Heart left ventricle (tissue), 16 donors: ENCODE results near the gene ASTN2. TPM values are rescaled to one million over a fixed set of nuclear protein-coding genes. Genes with fewer than 3 reads are reported as not detected.

ENCODE experiments used
- ATAC-seq, 4 donors: fragments of 200-7000 bp; cut with Tn5 transposase; one replicate each; pipeline ENCODE4 v1.9.1; 2020 to 2022; ENCODE audit warnings: moderate library complexity in 4 of 4, mild to moderate bottlenecking in 3 of 4, moderate number of reproducible peaks in 1 of 4
- DNase-seq, 5 donors: peaks; one replicate each; pipeline ENCODE4 v3.0.0-alpha.2; 2020
- H3K27ac ChIP-seq, 12 donors: fragments of 200-600 bp; sonication (generic) in 4 of 12; one replicate each; pipeline versions ENCODE4 v1.5.0 to v1.8.0; 2016 to 2022; ENCODE audit warnings: mild to moderate bottlenecking in 2 of 12
- H3K27me3 ChIP-seq, 9 donors: fragments of 200-600 bp; sonication (generic) in 2 of 9; one replicate each; pipeline versions ENCODE4 v1.5.1 to v1.8.0; 2016 to 2022; ENCODE audit warnings: mild to moderate bottlenecking in 3 of 9
- H3K36me3 ChIP-seq, 9 donors: fragments of 200-600 bp; sonication (generic) in 2 of 9; one replicate each; pipeline versions ENCODE4 v1.5.0 to v1.8.0; 2018 to 2022; ENCODE audit warnings: mild to moderate bottlenecking in 2 of 9
- H3K4me1 ChIP-seq, 12 donors: fragments of 200-600 bp; sonication (generic) in 4 of 12; one replicate each; pipeline versions ENCODE4 v1.5.0 to v1.8.0; 2016 to 2022; ENCODE audit warnings: mild to moderate bottlenecking in 3 of 12
- H3K4me3 ChIP-seq, 12 donors: fragments of 200-600 bp; sonication (generic) in 4 of 12; one replicate each; pipeline versions ENCODE4 v1.5.0 to v1.8.0; 2017 to 2022; ENCODE audit warnings: mild to moderate bottlenecking in 9 of 12, moderate library complexity in 4 of 12
- H3K9me3 ChIP-seq, 12 donors: fragments of 200-600 bp; sonication (generic) in 4 of 12; one replicate each; pipeline versions ENCODE4 v1.5.0 to v1.8.0; 2016 to 2022; ENCODE audit warnings: mild to moderate bottlenecking in 1 of 12
- POLR2A ChIP-seq, 2 donors: fragments of 450-650 bp; IDR thresholded peaks; one replicate each; pipeline ENCODE4 v1.6.1; 2017; ENCODE audit warnings: antibody characterized with exemption in 2 of 2, mild to moderate bottlenecking in 2 of 2, moderate library complexity in 2 of 2
- WGBS, 4 donors: extraction: QIAGEN DNeasy Blood & Tissue Kit in 2 of 4; methylation state at CpG; one replicate each; pipeline versions ENCODE4 v1.1.5 to v1.1.7; 2013 to 2018; 5-methylcytosine and 5-hydroxymethylcytosine counted together
- intact Hi-C, 10 donors: fragments of 100-400 bp; cut with DNase I; formaldehyde crosslinking; loops; one replicate each; pipeline versions ENCODE4 v1.11.1 to v1.14.2; 2022
- polyA plus RNA-seq, 2 donors: library from polyadenylated mRNA; stranded (reverse); fragments of 200-250 nt; gene quantifications; one replicate each; pipeline ENCODE4 v1.2.3, GENCODE V29; 2013
- total RNA-seq, 9 donors: library from RNA; depleted of rRNA in 2 of 9; stranded (reverse); fragments of >200 nt in 2 of 9; fragmentation: NEBNext Ultra II Directional in 3 of 9; extraction: Animal tissue kit (Norgen Biotek cat#: 25700) in 3 of 9; gene quantifications; one replicate each; pipeline versions ENCODE4 v1.1.0 to v1.2.4, GENCODE V29; 2016 to 2023
- TF ChIP-seq, protein P1 (sequence below), 12 donors: fragments of 200-600 bp; sonication (generic) in 4 of 12; IDR thresholded peaks; one replicate each; pipeline versions ENCODE4 v1.5.0 to v1.8.0; 2018 to 2022; ENCODE audit warnings: antibody characterized with exemption in 12 of 12, mild to moderate bottlenecking in 5 of 12
- donor health status: ischemic (EF 13 %, LVEDD 7.1; RV severe dilation, severe dysfunction).
- donor health status: healthy with polysubstance abuse.
- donor health status: DM: no; HTN: yes; CAD: no.
- donor health status: DM: no; HTN: no; CAD: no.
- donor health status: ischemic (EF 25% LVEDD 6.9; RV normal size, moderate dysfunction).
- donor health status: ischemic (EF 25% LVEDD 5.7; RV mildly dilated, moderate dysfunction).
- donor health status: healthy.
- donor health status: DM: yes; HTN: yes; CAD: no.
- donor health status: ischemic (EF 35%, LVEDD 5.7; RV mildly dilated, moderate dysfunction).
- donor health status: nonischemic (EF 11% LVEDD 7.7; RV severe dilation, severe dysfunction).
- donor health status: DM: yes; HTN: yes; CAD: no.
- donor health status: PGD.
- donor health status: ischemic (EF 29% LVEDD 5.4; RV normal size, mild dysfunction).
- donor health status: nonischemic (EF 23%, LVEDD 6.1; RV moderate dilation, normal function).

Gene ASTN2
- total and polyA plus RNA-seq, 11 donors: 2.5 to 6.0 (median 3.5) TPM

DNA sequence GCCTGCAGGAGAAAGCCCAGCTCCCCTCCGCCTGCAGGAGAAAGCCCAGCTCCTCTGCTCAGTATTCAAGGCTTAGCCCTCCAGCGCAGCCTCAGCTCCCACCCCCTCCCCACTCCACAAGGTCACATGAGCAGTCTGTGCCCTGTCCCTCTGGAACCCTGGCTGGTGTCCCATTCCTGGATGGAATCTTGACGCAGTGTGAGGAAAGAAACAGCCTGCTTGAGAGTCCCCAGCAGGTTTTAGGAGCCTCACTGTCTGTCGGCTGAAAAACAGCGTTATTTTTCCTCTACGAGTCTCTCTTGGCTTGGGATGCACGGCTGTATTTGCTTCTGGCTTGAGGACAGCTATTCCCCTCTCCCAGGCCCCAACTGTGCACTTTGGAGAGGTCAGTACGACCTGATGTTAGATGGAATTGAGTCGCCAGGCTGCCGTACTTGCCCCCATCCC, 937.9 kb downstream of the ASTN2 start:
- intact Hi-C loops: loop anchor here in 1 of 10 donors (10.0 kb wide), 1 partner anchor 592 kb away; no protein-coding TSS in a partner anchor
- Histone ChIP-seq H3K27me3 (no peaks in the 10 kb centered on the region), H3K9me3 (no peaks in the 10 kb centered on the region), H3K4me3 (peak overlapping the region in 1 of 12 donors; percentile 10), H3K27ac (peak overlapping the region in 4 of 12 donors; percentile 6 to 49 (median 34)), H3K36me3 (no peaks in the 10 kb centered on the region), H3K4me1 (peaks cover 0 to 17% (median 5%) of the 10 kb centered on the region in 12 donors)
- DNase-seq (peak in 4 of 5 donors; percentile 42 to 61 (median 56)), ATAC-seq (peak; percentile 56 to 85 (median 75))
- TF ChIP-seq POLR2A (IDR thresholded peaks at IDR 0.05): no peak
- TF ChIP-seq, protein P1, sequence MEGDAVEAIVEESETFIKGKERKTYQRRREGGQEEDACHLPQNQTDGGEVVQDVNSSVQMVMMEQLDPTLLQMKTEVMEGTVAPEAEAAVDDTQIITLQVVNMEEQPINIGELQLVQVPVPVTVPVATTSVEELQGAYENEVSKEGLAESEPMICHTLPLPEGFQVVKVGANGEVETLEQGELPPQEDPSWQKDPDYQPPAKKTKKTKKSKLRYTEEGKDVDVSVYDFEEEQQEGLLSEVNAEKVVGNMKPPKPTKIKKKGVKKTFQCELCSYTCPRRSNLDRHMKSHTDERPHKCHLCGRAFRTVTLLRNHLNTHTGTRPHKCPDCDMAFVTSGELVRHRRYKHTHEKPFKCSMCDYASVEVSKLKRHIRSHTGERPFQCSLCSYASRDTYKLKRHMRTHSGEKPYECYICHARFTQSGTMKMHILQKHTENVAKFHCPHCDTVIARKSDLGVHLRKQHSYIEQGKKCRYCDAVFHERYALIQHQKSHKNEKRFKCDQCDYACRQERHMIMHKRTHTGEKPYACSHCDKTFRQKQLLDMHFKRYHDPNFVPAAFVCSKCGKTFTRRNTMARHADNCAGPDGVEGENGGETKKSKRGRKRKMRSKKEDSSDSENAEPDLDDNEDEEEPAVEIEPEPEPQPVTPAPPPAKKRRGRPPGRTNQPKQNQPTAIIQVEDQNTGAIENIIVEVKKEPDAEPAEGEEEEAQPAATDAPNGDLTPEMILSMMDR (IDR thresholded peaks at IDR 0.05): no peak
- WGBS, 4 donors: 29 to 40% (median 30%) methylated on average over 9 to 10 of the region's 10 CpGs

DNA sequence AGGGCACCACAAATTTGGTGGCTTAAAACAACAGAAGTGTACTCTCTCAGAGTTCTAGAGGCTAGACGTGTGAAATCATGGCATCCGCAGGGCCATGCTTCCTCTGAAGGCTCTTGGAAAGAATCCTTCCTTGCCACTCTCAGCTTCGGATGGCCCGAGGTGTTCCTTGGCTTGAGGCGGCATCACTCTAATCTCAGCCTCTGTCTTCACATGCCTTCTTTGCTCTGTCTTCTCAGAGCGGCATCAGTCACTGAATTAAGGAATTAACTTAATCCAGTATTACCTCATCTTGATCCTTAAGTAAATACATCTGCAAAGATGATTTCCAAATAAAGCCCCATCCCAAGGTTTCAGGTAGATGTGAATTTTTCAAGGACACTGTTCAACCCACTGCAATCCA, 938.9 kb downstream of the ASTN2 start:
- Histone ChIP-seq H3K27ac (no peak overlapping the region), H3K9me3 (no peaks in the 10 kb centered on the region), H3K36me3 (no peaks in the 10 kb centered on the region), H3K4me3 (no peak overlapping the region), H3K27me3 (no peaks in the 10 kb centered on the region), H3K4me1 (peaks cover 0 to 27% (median 10%) of the 10 kb centered on the region in 12 donors)
- DNase-seq (no peak), ATAC-seq (no peak)
- intact Hi-C loops: loop anchor here in 1 of 10 donors (10.0 kb wide), 1 partner anchor 591 kb away; no protein-coding TSS in a partner anchor
- WGBS, 4 donors: 77 to 91% (median 88%) methylated on average over 6 of the region's 6 CpGs
- no peak for TF ChIP-seq POLR2A (IDR thresholded peaks at IDR 0.05)
- TF ChIP-seq, protein P1 (IDR thresholded peaks at IDR 0.05): no peak

DNA sequence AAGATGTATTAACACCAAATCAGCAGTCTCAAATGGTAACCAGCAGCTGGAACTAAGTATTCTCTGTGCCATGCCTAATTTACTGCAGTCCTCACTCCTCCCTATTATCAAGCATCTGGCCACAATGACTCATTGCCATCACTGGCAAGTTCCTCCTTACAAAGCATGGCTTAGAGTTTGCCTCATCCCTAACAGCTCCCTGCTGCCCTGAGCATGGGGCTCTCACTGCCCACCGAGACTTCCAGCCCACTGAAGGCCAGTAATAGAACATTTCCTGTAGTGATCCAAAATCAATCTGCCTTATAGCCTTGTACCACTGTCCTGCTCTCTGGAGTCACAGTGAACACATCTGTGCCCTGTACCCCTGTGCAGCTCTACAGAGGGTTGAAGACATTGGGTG, 939.7 kb downstream of the ASTN2 start:
- Histone ChIP-seq H3K4me1 (peaks cover 0 to 31% (median 15%) of the 10 kb centered on the region in 12 donors), H3K4me3 (no peak overlapping the region), H3K36me3 (no peaks in the 10 kb centered on the region), H3K27me3 (no peaks in the 10 kb centered on the region), H3K27ac (no peak overlapping the region), H3K9me3 (no peaks in the 10 kb centered on the region)
- WGBS, 4 donors: 81 to 93% (median 85%) methylated on average over 1 of the region's 1 CpG
- intact Hi-C loops: loop anchor here in 1 of 10 donors (10.0 kb wide), 1 partner anchor 590 kb away; no protein-coding TSS in a partner anchor
- DNase-seq (no peak), ATAC-seq (no peak)
- TF ChIP-seq, protein P1 (IDR thresholded peaks at IDR 0.05): no peak
- no peak for TF ChIP-seq POLR2A (IDR thresholded peaks at IDR 0.05)

DNA sequence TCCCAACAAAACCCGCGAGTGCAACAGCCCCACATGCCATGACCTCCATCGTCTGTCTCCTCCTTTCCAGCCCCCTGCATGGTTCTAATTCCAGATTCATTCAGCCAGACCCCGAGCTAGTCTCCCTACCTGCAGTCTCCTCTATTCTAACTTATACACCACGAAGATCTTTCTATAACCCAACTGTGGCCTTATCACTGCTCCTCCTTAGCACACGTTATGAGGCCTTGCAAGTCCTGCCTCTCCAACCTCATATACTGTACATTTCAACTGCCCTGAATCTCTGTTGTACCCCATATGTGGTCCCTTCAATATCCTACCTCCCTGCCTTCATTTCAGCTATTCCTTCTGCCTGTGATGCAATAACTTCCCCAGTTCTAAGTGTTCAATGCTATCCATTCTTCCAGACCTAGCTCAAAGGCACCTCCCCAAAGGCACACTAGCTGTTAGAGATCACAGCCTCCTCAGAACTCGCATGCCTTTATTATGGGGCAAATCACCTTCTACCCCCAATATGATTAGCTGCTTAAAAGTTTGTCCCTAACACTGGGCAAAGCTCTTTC, 942.8 kb downstream of the ASTN2 start:
- 73 to 77% (median 75%) methylated on average over 7 of the region's 7 CpGs for WGBS, 4 donors
- no peaks in the 10 kb centered on the region for H3K9me3 ChIP-seq
- DNase-seq (no peak), ATAC-seq (no peak)
- intact Hi-C loops: loop anchor here in 1 of 10 donors (10.0 kb wide), 1 partner anchor 587 kb away; no protein-coding TSS in a partner anchor
- H3K27me3 ChIP-seq: no peaks in the 10 kb centered on the region
- no peak overlapping the region for H3K4me3 ChIP-seq
- H3K36me3 ChIP-seq: no peaks in the 10 kb centered on the region
- TF ChIP-seq, protein P1 (IDR thresholded peaks at IDR 0.05): no peak
- no peak for TF ChIP-seq POLR2A (IDR thresholded peaks at IDR 0.05)
- H3K4me1 ChIP-seq: peaks cover 0 to 25% (median 13%) of the 10 kb centered on the region in 12 donors
- peak overlapping the region in 4 of 12 donors; percentile 9 to 68 (median 50) for H3K27ac ChIP-seq
